ENCODE results near the gene GFOD2.

DNA sequence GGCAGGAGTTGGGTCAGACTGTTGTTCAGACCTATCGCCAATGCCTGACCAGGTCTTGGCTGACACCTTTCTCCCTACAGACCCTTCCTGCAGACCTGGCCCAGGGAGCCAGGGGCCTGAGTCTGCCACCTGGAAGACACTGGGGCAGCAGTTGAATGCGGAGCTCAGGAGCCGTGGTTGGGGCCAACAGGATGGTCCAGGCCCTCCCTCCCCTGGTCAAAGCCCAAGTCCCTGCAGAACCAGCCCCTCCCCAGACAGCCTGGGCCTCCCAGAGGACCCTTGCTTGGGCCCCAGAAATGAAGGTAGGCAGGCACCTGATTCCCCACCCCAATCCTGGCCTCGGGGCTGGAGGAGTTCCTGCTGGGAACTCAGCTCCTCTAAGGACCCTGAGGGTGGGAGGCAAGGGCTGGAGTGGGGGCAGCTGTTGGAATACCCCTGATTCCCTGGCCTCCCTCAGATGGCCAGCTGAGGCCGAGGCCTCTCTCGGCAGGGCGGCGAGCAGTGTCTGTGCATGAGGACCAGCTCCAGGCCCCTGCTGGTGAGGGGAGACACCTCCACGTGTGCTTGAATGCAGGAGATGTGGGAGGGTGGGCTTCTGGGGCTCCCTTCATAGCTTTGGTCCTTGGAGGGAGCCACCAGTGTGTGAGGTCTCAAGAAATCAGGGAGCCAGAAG, 62.6 kb downstream of the GFOD2 start:
- TF ChIP-seq ZNF221 (tag by site-specific recombination; IDR thresholded peaks at IDR 0.05; ENCODE audit: borderline replicate concordance) (no peak), ZNF366 (tag by site-specific recombination; conservative IDR thresholded peaks at IDR 0.05) (no peak), ZFP3 (tag by site-specific recombination; IDR thresholded peaks at IDR 0.05; ENCODE audit: low read depth) (no peak), ZNF114 (tag by site-specific recombination; IDR thresholded peaks at IDR 0.05) (no peak), YY1 (tag by site-specific recombination; IDR thresholded peaks at IDR 0.05) (no peak), ZNF510 (tag by site-specific recombination; IDR thresholded peaks at IDR 0.05; ENCODE audit: insufficient replicate concordance) (no peak), ZBTB7A (tag by site-specific recombination; IDR thresholded peaks at IDR 0.05; ENCODE audit: low read depth) (no peak), ZNF274 (IDR thresholded peaks at IDR 0.05; ENCODE audit: low read length) (no peak), ZNF274 (tag by site-specific recombination; IDR thresholded peaks at IDR 0.05; ENCODE audit: borderline replicate concordance) (no peak), ZNF776 (tag by site-specific recombination; IDR thresholded peaks at IDR 0.05; ENCODE audit: borderline replicate concordance) (no peak), ZNF133 (tag by site-specific recombination; IDR thresholded peaks at IDR 0.05) (no peak)
- TF ChIP-seq, protein P1, sequence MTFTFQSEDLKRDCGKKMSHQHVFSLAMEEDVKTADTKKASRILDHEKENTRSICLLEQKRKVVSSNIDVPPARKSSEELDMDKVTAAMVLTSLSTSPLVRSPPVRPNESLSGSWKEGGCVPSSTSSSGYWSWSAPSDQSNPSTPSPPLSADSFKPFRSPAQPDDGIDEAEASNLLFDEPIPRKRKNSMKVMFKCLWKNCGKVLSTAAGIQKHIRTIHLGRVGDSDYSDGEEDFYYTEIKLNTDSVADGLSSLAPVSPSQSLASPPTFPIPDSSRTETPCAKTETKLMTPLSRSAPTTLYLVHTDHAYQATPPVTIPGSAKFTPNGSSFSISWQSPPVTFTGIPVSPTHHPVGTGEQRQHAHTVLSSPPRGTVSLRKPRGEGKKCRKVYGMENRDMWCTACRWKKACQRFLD (tag by site-specific recombination; IDR thresholded peaks at IDR 0.05): no peak
- TF ChIP-seq, protein P2, sequence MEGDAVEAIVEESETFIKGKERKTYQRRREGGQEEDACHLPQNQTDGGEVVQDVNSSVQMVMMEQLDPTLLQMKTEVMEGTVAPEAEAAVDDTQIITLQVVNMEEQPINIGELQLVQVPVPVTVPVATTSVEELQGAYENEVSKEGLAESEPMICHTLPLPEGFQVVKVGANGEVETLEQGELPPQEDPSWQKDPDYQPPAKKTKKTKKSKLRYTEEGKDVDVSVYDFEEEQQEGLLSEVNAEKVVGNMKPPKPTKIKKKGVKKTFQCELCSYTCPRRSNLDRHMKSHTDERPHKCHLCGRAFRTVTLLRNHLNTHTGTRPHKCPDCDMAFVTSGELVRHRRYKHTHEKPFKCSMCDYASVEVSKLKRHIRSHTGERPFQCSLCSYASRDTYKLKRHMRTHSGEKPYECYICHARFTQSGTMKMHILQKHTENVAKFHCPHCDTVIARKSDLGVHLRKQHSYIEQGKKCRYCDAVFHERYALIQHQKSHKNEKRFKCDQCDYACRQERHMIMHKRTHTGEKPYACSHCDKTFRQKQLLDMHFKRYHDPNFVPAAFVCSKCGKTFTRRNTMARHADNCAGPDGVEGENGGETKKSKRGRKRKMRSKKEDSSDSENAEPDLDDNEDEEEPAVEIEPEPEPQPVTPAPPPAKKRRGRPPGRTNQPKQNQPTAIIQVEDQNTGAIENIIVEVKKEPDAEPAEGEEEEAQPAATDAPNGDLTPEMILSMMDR (tag by site-specific recombination; IDR thresholded peaks at IDR 0.05): no peak
- TF ChIP-seq, protein P3, sequence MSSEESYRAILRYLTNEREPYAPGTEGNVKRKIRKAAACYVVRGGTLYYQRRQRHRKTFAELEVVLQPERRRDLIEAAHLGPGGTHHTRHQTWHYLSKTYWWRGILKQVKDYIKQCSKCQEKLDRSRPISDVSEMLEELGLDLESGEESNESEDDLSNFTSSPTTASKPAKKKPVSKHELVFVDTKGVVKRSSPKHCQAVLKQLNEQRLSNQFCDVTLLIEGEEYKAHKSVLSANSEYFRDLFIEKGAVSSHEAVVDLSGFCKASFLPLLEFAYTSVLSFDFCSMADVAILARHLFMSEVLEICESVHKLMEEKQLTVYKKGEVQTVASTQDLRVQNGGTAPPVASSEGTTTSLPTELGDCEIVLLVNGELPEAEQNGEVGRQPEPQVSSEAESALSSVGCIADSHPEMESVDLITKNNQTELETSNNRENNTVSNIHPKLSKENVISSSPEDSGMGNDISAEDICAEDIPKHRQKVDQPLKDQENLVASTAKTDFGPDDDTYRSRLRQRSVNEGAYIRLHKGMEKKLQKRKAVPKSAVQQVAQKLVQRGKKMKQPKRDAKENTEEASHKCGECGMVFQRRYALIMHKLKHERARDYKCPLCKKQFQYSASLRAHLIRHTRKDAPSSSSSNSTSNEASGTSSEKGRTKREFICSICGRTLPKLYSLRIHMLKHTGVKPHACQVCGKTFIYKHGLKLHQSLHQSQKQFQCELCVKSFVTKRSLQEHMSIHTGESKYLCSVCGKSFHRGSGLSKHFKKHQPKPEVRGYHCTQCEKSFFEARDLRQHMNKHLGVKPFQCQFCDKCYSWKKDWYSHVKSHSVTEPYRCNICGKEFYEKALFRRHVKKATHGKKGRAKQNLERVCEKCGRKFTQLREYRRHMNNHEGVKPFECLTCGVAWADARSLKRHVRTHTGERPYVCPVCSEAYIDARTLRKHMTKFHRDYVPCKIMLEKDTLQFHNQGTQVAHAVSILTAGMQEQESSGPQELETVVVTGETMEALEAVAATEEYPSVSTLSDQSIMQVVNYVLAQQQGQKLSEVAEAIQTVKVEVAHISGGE (tag by site-specific recombination; conservative IDR thresholded peaks at IDR 0.05; ENCODE audit: low read depth): no peak

Data from HEK293 (cell line).